HEK293T (cell line): Measurements from ENCODE around the gene SACS.
"Not testable (repeated sequence)": the region's sequence is repeated elsewhere in the genome, so short reads cannot be mapped to it uniquely, and the experiment has no call there.

ENCODE experiments used
- CTCF ChIA-PET: fragments of 350-600 bp; formaldehyde crosslinking; extraction: SDS; loops from one replicate; lab custom pipeline; 2021; ENCODE audit warnings: antibody characterized with exemption, inconsistent platforms; lab: Yijun Ruan, JAX
- POLR2A ChIA-PET: fragments of 350-600 bp; formaldehyde crosslinking; extraction: SDS; loops from one replicate; lab custom pipeline; 2020; ENCODE audit warnings: antibody characterized with exemption, inconsistent platforms; lab: Yijun Ruan, JAX
- DNase-seq: peaks from one replicate; pipeline ENCODE4 v3.0.0; 2012; ENCODE audit warnings: mixed read lengths; ENCODE audit errors: extremely low spot score
- ARNT ChIP-seq: fragments of 450-650 bp; IDR thresholded peaks from 2 replicates; pipeline ENCODE4 v1.6.1; 2017; ENCODE audit warnings: mild to moderate bottlenecking
- BHLHE40 ChIP-seq: fragments of 450-650 bp; IDR thresholded peaks from 2 replicates; pipeline ENCODE4 v1.6.1; 2016; ENCODE audit warnings: mild to moderate bottlenecking, moderate library complexity, borderline replicate concordance
- CTBP1 ChIP-seq: fragments of 450-650 bp; IDR thresholded peaks from 2 replicates; pipeline ENCODE4 v1.6.1; 2016; ENCODE audit warnings: borderline replicate concordance
- ELF4 ChIP-seq: fragments of 450-650 bp; IDR thresholded peaks from 2 replicates; pipeline ENCODE4 v1.6.1; 2017; ENCODE audit warnings: antibody characterized with exemption
- FOXA1 ChIP-seq: fragments of 450-650 bp; IDR thresholded peaks from 2 replicates; pipeline ENCODE4 v1.6.1; 2016; ENCODE audit warnings: mild to moderate bottlenecking
- FOXK2 ChIP-seq: fragments of 450-650 bp; IDR thresholded peaks from 2 replicates; pipeline ENCODE4 v1.6.1; 2016; ENCODE audit warnings: mild to moderate bottlenecking
- FOXM1 ChIP-seq: fragments of 450-650 bp; IDR thresholded peaks from 2 replicates; pipeline ENCODE4 v1.6.1; 2017; ENCODE audit warnings: mild to moderate bottlenecking, borderline replicate concordance
- HDGF ChIP-seq: fragments of 450-650 bp; IDR thresholded peaks from 2 replicates; pipeline ENCODE4 v1.6.1; 2017; ENCODE audit warnings: antibody characterized with exemption, borderline replicate concordance
- L3MBTL2 ChIP-seq: fragments of 450-650 bp; conservative IDR thresholded peaks from 2 replicates; pipeline ENCODE4 v1.6.1; 2016; ENCODE audit warnings: mild to moderate bottlenecking
- LEF1 ChIP-seq: fragments of 450-650 bp; IDR thresholded peaks from 2 replicates; pipeline ENCODE4 v1.6.1; 2017; ENCODE audit warnings: mild to moderate bottlenecking, borderline replicate concordance
- NFRKB ChIP-seq: fragments of 450-650 bp; IDR thresholded peaks from 2 replicates; pipeline ENCODE4 v1.6.1; 2016; ENCODE audit warnings: mild to moderate bottlenecking, moderate library complexity
- PKNOX1 ChIP-seq: fragments of 450-650 bp; IDR thresholded peaks from 2 replicates; pipeline ENCODE4 v1.6.1; 2016
- SP1 ChIP-seq: fragments of 450-650 bp; IDR thresholded peaks from 2 replicates; pipeline ENCODE4 v1.6.1; 2017
- SUZ12 ChIP-seq: fragments of 450-650 bp; IDR thresholded peaks from 2 replicates; pipeline ENCODE4 v1.6.1; 2016; ENCODE audit warnings: mild to moderate bottlenecking
- TARDBP ChIP-seq: fragments of 450-650 bp; IDR thresholded peaks from 2 replicates; pipeline ENCODE4 v1.6.1; 2016
- ZNF384 ChIP-seq: fragments of 450-650 bp; IDR thresholded peaks from 2 replicates; pipeline ENCODE4 v1.6.1; 2016

SACS gene

GRCh38 chr13:23319883-23320224 is 113.6 kb downstream of the SACS start:
- TF ChIP-seq FOXM1 (no peak), NFRKB (no peak), HDGF (no peak), FOXA1 (no peak), PKNOX1 (no peak), ZNF384 (no peak), ARNT (no peak), FOXK2 (no peak), TARDBP (no peak), SUZ12 (no peak), BHLHE40 (no peak), LEF1 (no peak), ELF4 (no peak), SP1 (no peak), CTBP1 (no peak), L3MBTL2 (no peak)
- ChIA-PET CTCF (no interaction called here), POLR2A (no interaction called here)
- no peak for DNase-seq

- CTCF ChIA-PET, DNase-seq, POLR2A ChIA-PET: not testable (repeated sequence)
Observed at GRCh38 chr13:23314837-23315236, 118.7 kb downstream of the SACS start.

GRCh38 chr13:23292586-23292985 is 140.9 kb downstream of the SACS start:
- CTCF ChIA-PET = no interaction called here
- DNase-seq = no peak
- TF ChIP-seq LEF1 = no peak
- TF ChIP-seq SP1 = no peak
- TF ChIP-seq ELF4 = no peak
- TF ChIP-seq PKNOX1 = no peak
- no peak for TF ChIP-seq FOXM1
- TF ChIP-seq SUZ12 = no peak
- TF ChIP-seq BHLHE40 = no peak
- TF ChIP-seq HDGF = no peak
- TF ChIP-seq FOXA1 = no peak
- TF ChIP-seq L3MBTL2 = no peak
- no peak for TF ChIP-seq TARDBP
- POLR2A ChIA-PET = no interaction called here

- DNase-seq = no peak
- ChIA-PET CTCF (no interaction called here), POLR2A (no interaction called here)
- TF ChIP-seq HDGF (no peak), FOXM1 (no peak), NFRKB (no peak), PKNOX1 (no peak)
Observed at GRCh38 chr13:23289917-23290357, 143.6 kb downstream of the SACS start.

GRCh38 chr13:23288995-23289394 is 144.5 kb downstream of the SACS start:
- ChIA-PET POLR2A (no interaction called here), CTCF (no interaction called here)
- no peak for DNase-seq
- TF ChIP-seq BHLHE40 (no peak), LEF1 (no peak), FOXA1 (no peak)

GRCh38 chr13:23288564-23288963 is 144.9 kb downstream of the SACS start:
- no peak for TF ChIP-seq HDGF
- TF ChIP-seq CTBP1 = no peak
- TF ChIP-seq LEF1 = no peak
- no peak for TF ChIP-seq TARDBP
- TF ChIP-seq ARNT = no peak
- no peak for TF ChIP-seq FOXK2
- no peak for TF ChIP-seq ELF4
- TF ChIP-seq PKNOX1 = no peak
- no peak for TF ChIP-seq SUZ12
- no peak for TF ChIP-seq SP1
- POLR2A ChIA-PET = no interaction called here
- CTCF ChIA-PET = no interaction called here
- DNase-seq = no peak

GRCh38 chr13:23279321-23279720 is 154.2 kb downstream of the SACS start:
- POLR2A ChIA-PET = no interaction called here
- DNase-seq = no peak
- TF ChIP-seq FOXA1 = no peak
- TF ChIP-seq FOXK2 = no peak
- no peak for TF ChIP-seq BHLHE40
- no peak for TF ChIP-seq HDGF
- TF ChIP-seq ELF4 = no peak
- no peak for TF ChIP-seq PKNOX1
- TF ChIP-seq CTBP1 = no peak
- no peak for TF ChIP-seq FOXM1
- TF ChIP-seq NFRKB = no peak
- TF ChIP-seq SUZ12 = no peak
- no peak for TF ChIP-seq ZNF384
- TF ChIP-seq TARDBP = no peak
- TF ChIP-seq LEF1 = no peak
- no peak for TF ChIP-seq L3MBTL2
- TF ChIP-seq SP1 = no peak
- TF ChIP-seq ARNT = no peak
- CTCF ChIA-PET = no interaction called here
